GM19438 (cell line): ENCODE results near the gene DIS3.
"Not testable (repeated sequence)": the region's sequence is repeated elsewhere in the genome, so short reads cannot be mapped to it uniquely, and the experiment has no call there.

Experiments
- ATAC-seq: cut with Tn5 transposase; IDR thresholded peaks from one replicate; pipeline ENCODE4 v1.9.1; 2021; ENCODE audit warnings: low read depth; ENCODE audit not compliant: unreplicated experiment

The DIS3 gene

GRCh38 chr13:72754111-72754510 is 27.6 kb downstream of the DIS3 start:
- ATAC-seq = no peak

DNA sequence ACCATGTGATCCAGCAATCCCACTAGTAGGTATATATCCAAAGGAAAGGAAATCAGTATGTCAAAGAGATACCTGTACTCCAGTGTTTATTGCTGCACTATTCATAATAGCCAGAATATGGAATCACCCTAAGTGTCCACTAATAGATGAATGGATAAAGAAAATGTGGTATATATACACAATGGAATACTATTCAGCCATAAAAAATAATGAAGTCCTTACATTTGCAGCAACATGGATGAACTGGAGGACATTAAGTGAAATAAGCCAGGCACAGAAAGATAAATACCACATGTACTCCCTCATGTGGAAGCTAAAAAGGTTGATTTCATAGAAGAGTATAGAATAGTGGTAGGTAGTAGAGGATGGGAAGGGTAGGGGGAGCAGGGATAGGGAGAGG is 30.5 kb downstream of the DIS3 start:
- ATAC-seq = no peak

DNA sequence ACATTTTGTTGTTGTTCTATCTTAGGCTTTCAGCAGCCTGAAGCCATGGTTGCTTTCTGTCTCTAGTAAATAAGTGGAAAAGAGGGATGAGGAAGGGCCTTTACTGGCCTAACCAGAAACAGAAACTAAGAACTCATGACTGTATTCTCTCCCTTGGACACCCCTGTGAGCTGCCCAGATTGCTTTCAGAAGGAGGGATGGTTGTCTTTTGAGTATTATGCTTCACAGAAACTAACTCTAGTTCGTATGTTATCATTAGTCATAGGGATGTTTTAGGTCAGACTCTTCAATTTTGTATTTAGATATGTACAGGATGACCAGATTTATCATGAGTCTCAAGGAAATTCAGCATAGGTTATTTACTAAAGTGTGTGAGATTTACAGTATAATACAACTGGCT is 36.4 kb downstream of the DIS3 start:
- ATAC-seq = no peak

DNA sequence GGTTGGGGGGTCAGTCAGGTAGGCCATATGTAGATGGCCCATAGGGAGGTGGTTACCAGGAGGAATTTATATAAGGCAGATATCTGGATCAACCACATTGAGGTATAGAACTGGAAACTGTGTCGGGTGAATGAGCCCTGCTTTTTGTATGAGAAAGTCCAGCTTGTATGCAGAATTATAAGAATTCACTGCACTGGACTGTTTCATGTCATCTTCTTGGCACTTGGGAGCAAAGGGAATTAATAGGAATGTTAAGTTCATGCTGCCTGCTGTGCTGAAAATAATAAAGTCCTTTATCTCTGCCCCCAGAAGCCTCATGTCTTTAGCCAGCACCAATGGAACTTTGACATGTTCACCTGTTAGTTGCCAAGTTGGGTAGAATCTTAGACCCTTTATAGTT is 41.7 kb downstream of the DIS3 start:
- ATAC-seq = no peak

- ATAC-seq = no peak
Measured at GRCh38 chr13:72737033-72737432, 44.7 kb downstream of the DIS3 start.

GRCh38 chr13:72728290-72728605 is 53.5 kb downstream of the DIS3 start:
- no peak for ATAC-seq

DNA sequence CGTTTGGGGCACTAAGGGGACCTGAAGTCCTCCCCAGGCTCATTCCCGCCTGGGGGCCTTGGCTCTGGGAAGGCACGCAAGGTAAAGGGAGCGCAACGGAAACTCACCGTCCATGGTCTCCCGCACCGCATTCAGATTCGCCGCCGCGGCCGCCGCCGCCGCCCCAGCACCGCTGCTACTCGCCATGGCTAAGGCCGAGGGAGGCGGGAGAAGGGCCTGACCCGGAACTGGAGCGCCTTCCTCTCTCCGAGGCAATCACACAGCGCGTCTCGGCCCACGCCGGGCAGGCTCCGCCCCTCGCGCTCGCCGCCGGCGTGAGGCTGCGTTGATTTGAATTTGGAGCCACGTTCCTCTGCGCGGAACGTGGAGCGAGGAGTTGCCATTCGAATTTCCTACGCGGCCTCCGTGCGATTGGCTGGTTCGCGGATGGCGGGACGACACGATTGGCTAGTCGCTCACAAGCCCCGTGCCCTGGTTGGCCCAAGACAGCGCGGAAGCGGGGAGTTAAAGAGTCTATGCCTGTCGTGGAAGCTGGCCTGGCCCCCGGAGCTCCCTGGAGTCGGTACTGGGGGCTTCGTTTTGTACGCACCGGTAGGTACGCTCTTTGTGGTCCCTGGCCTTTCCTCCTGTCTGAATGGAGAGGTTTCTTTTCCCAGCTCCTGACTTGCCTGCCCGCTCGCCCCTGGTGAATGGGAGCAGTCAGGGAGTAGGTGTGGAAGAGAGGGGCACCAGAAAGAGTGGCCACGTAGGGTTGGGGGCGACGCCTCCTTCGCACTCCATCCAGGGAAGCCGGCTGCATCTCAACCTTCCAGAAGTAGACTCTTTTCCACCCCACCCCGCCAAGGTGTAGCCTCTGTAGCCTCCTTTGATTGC is 54.0 kb downstream of the DIS3 start, which contains the start of the genes BORA and MZT1:
BORA (plus strand) TSS at position 507 of the 873 bp plus-strand sequence. CDS start 1,018 bp downstream, outside the sequence.
MZT1 (minus strand) TSS at position 213 of the 873 bp plus-strand sequence; CDS start at position 186, 27 bp downstream.
- ATAC-seq = peak; percentile 91

- ATAC-seq = peak; percentile 25
Measured at GRCh38 chr13:72726726-72727416, 54.8 kb downstream of the DIS3 start.

- not testable (repeated sequence) for ATAC-seq
Measured at GRCh38 chr13:72726185-72726584, 55.5 kb downstream of the DIS3 start.

GRCh38 chr13:72716776-72717175 is 64.9 kb downstream of the DIS3 start:
- no peak for ATAC-seq
